GM19239 (cell line): ENCODE data around the gene IP6K1.
A peak's percentile ranks its signal among the peaks of the same experiment; 100 is the strongest.
"Not testable (repeated sequence)": the region's sequence is repeated elsewhere in the genome, so short reads cannot be mapped to it uniquely, and the experiment has no call there.

Experiments
- DNase-seq: peaks from one replicate; pipeline ENCODE4 v3.0.0; 2011; ENCODE audit warnings: low spot score; ENCODE audit not compliant: insufficient read length
- FAIRE-seq: peaks from 2 replicates; lab custom pipeline; 2011; peaks lifted over from hg19 to GRCh38; lab: Jason Lieb, UNC

IP6K1 gene

DNA sequence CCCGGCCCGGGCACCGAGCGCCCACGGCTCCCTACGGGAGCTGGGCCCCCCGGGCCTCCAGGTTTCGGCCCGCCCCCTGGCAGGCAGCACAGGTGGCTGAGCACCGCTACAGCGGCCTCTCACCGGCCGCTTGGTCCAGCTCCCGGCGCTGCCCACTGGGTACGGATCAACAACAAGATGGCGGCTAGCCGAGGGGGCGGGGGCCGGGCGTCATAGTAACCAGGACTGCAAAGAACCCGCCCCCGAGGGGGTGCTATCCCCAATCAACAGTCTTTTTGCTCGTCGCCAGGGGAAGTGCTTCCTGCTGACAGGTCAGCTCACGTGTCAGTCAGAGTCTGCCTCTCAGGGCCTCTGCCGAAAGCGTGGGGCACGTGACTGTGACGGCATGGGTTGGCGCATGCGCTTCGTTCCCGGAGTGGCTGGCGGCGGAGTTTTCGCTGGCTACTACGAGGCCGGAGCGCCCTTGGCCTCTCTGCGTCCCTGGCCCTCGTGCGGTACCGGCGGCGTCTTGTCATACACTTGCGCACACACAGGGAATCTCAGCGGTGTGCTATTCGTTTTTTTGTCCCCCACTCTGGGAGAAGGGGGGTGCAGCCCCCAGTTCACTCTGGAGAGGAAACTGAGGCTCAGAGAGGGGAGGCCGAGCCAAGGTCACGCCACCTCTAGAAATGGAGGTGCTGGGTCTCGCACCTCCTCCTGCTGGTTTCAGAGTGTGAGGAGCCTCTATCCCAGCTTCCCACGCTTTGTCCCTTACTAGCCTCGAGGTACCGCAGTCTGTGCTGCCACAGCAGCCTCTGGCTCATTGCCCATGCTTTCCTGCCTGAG is at the start of gene IP6K1:
Gene IP6K1, minus strand, starts transcription at position 186 of the 825 bp plus-strand sequence. CDS start 38,502 bp downstream, outside the sequence.
- DNase-seq (peak; percentile 99), FAIRE-seq (peak; percentile 100)

DNA sequence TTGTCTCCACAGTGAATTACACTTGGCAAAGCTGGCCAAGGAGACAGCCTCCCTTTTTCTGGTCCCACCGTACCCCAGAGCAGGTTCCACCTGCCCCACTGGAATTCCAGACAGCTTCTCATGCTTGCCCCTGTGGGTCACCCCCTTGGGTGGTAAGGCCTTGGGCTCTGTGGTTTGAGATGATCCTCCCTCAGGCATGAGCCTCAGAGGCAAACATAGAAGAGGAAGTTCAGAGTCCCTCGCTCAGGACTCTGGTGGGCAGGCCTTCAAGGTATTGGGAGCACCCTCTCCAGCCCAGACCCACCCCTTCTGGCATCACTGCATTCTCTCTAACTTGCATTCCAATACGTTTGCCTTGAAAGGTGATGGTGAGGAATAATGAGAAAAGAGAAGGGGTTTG is 45.0 kb upstream of the IP6K1 start:
- no peak for FAIRE-seq
- no peak for DNase-seq

- FAIRE-seq (no peak), DNase-seq (no peak)
These were observed 39.7 kb upstream of the IP6K1 start for GRCh38 chr3:49826016-49826415.

GRCh38 chr3:49823131-49823530 is 36.8 kb upstream of the IP6K1 start:
- not testable (repeated sequence) for DNase-seq, FAIRE-seq

DNA sequence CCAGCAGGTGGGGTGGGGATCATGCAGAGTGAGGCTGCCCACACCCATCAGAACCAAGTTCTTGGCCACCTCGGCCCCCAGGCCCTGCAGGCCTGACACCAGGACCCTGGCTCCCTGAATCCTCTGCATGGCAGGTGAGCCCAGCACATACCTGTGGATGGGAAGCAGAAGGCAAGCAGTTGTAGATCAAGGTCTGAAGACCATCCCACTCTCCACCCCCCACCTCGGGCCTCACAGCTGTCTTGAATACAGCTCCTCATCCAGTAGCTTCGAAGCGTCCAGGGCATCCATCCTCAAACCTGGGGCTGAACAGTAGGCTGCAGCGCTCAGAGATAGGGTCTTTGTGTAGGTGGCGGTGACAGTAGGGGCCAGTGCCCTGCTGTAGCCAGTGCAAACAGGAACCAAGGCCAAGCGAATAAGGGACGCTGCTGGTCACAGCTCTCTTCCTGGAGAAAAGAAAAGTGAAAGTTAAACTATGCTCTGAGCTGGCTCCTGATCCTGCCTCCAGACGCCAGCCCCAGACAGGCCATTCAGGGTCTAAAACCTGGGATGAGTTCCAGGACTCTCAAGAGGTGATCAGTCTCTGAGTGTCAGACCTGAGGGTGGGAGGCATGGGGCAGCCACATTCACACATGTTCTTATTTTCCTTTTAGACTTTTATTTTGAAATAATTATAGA is 27.3 kb upstream of the IP6K1 start, which contains the start of gene UBA7:
Gene UBA7, minus strand, starts transcription at position 457 of the 678 bp plus-strand sequence. Its CDS starts 166 bp downstream, at position 291.
- FAIRE-seq (peak; percentile 97), DNase-seq (peak; percentile 77)

- DNase-seq (no peak), FAIRE-seq (peak; percentile 31)
These were observed 26.7 kb upstream of the IP6K1 start for GRCh38 chr3:49812916-49813496.

DNA sequence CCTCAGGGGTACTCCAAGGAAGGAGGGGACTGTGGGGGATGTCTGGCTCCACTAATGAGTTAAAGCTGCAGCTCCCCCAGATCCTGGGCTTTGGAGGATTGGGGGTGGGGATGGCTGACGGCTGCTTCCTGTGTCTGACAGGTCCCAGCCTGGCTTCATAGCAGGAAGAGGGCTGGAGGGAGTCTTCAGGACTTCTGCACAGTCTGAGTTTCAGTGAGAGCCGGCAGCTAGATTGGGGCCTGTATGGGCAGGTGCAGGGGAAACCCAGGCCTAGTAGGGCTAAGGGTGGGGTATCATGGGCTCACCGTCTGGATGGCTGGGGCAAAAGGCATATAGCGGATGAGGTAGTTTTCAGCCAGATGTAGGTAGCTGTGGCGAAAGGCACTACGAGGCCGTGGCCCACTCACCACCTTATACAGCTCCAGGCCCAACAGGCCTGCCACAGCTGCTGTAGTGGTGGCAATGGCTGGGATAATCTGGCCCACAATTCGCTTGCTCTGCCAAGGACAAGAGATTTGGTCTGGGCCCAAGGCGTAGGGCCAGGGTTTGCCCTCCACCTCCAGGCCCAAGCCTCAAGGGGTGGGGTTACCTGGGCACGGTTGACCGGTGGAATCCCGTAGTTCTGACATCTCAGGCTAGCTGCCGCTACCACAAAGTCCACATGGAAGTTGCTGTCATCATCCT is 21.2 kb upstream of the IP6K1 start:
- DNase-seq (no peak), FAIRE-seq (peak; percentile 45)

DNA sequence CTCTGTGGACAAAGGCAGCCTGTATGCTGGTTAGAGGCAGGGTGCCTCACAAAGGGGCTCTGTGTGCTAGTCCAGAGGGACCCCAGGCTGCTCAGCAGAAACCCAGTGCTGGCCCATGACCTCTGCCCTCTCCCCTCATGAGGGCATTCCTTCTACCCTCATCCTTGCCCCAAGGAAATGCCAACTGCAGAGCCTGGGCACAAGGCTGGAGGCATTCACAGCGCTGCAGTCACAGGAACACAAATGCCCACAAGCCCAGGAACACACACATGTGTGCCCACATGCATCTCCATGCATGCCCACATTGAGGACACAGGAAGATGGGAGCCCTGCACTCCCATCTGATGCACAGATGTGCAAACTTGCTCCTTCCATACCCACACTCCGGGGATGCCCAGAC is 20.5 kb upstream of the IP6K1 start:
- FAIRE-seq: no peak

GRCh38 chr3:49805897-49806701 is 19.8 kb upstream of the IP6K1 start:
- DNase-seq (no peak), FAIRE-seq (peak; percentile 58)

More for the DNA sequence above, 20.5 kb upstream of the IP6K1 start:
- no peak for DNase-seq

- peak; percentile 80 for FAIRE-seq
- DNase-seq: no peak
These were observed 19.0 kb upstream of the IP6K1 start for GRCh38 chr3:49805367-49805782.

GRCh38 chr3:49804141-49805041 is 18.0 kb upstream of the IP6K1 start:
- FAIRE-seq: no peak
- no peak for DNase-seq

DNA sequence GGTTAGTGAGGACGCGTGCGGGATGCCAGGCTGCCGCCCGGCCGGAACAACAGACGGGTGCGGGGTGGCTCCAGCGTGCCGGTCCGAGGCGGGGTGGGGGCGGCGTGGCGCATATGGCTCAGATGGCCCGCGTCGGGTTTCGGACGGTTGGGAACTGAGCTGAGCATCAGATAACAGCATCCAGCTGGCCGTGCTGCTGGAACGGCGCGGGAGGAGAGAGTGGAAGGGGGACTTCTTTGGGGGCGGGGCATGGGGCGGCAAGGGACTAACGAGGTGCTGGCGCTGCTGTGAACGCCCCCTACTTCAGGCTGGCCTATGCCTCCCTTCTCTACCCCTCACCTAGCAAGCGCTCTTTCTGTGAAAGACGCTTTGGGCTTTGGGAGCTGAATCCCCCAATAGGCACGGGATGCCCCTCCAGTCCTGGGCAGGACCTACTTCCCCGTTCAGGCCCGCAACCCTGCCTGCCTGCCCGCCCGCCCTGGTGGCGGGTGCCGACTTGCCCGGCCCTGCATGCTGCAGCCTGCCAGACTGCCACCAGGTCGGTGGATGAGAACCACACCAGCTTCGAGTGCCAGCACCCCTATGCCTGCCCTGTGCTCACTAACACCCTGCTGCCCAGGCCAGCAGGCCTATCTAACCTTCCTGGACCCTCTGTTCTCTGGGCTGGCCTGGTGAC is 17.3 kb upstream of the IP6K1 start:
- no peak for DNase-seq
- FAIRE-seq: peak; percentile 37

GRCh38 chr3:49802719-49803464 is 16.6 kb upstream of the IP6K1 start, which contains the start of gene INKA1:
Gene INKA1 (plus strand): TSS chr3:49803261. CDS start chr3:49803393, 132 bp downstream.
- peak; percentile 88 for DNase-seq
- FAIRE-seq: peak; percentile 97

DNA sequence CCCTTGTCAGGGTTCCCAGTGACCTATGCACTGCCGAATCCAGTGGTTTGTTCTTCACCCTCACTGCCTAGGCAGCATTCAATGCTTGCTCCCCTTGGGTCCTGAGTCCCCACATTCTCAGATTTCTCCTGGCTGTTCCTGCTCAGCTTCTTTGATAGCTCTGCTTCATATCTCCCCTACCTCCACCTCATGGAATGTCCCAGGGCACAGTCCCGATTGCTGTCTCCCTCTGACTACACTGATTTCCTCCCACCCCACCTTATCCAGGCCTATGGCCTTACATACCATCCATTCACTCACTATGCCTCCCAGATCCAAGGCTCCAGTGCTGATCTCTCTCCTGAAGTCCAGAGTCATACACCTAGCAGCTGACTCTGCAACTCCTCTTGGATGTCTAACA is 14.8 kb upstream of the IP6K1 start:
- DNase-seq: no peak
- no peak for FAIRE-seq

DNA sequence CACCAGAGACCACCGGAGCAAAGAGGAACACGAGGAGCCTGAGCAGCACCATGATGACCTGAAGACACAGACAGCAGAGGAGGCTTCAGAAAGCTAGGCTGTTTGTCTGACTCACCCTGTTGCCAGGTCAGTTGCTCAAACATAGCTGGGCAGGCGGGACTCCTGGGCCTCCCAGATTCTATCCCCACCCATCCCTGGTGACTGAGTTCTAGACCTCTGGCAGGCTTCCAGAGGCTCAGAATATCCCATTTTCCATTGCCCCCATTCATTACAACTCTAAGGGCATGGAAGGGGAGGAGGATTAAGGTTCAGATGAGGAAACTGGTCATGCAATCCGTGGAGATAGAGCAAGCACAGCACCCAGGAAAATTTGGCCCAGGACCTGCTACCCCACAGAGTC is 13.4 kb upstream of the IP6K1 start, which contains the start of gene CDHR4:
Gene CDHR4, minus strand, starts transcription at position 113 of the 400 bp plus-strand sequence. Its CDS starts 61 bp downstream, at position 52.
- no peak for FAIRE-seq

DNA sequence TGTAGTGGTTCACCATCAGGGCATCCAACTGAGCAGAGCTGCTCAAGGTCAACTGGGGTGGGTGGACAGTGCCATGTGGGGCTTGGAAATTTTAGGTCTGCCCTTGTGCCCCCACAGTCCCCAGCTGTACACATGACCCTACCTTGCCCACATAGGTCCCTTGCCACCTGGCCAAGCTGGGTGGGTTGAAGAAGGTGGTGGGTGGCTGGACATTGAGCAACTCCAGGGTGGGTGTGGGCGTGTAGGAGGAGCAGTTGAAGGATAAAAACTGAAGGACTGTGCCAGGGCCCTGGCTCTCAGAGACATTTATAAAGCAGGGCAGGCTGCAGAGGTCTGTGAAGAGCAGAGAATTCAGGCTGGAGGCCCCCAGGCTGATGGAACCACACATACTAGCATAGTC is 12.8 kb upstream of the IP6K1 start:
- FAIRE-seq (no peak), DNase-seq (no peak)

More for the DNA sequence above, 13.4 kb upstream of the IP6K1 start, which contains the start of gene CDHR4:
- no peak for DNase-seq
